ENCODE results near the gene IL21R.
"Not testable (repeated sequence)": the region's sequence is repeated elsewhere in the genome, so short reads cannot be mapped to it uniquely, and the experiment has no call there.

IL21R gene

DNA sequence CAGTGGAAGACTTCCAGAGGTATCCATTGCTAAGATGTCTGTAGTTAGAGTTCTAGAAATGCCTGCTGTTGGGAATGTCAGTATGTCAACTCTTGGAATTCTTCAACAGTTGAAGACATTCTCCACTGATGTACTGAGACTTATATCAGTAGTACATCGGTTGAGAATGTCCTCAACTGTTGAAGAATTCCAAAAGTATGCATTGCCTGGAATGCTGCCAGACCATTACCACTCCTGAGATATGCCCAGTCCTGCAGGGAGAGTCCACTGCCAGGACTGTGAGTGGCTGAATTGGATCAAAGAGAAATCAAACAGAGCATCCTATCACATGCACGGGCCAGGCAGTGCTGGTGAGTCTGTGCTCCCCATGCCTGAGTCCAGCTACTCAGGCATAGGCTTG, 42.0 kb downstream of the IL21R start:
- Mint-ChIP-seq H3K27me3 (no peaks in the 10 kb centered on the region), H3K36me3 (peaks cover 89 to 90% of the 10 kb centered on the region in 2 donors), H3K27ac (peak overlapping the region; percentile 82), H3K9me3 (peaks cover 0 to 3% of the 10 kb centered on the region in 2 donors), H3K4me1 (peaks cover 56 to 91% of the 10 kb centered on the region in 2 donors), H3K4me3 (peak overlapping the region in 1 of 2 donors; percentile 13)
- no peak for DNase-seq
- ATAC-seq (replicated peaks): no peak

- Mint-ChIP-seq H3K4me1 (peaks cover 56 to 91% of the 10 kb centered on the region in 2 donors), H3K36me3 (peaks cover 88 to 90% of the 10 kb centered on the region in 2 donors), H3K4me3 (no peak overlapping the region), H3K27ac (peak overlapping the region; percentile 82), H3K9me3 (peaks cover 0 to under 1% of the 10 kb centered on the region in 2 donors), H3K27me3 (no peaks in the 10 kb centered on the region)
- DNase-seq: no peak
- no peak for ATAC-seq (replicated peaks)
These were observed 42.5 kb downstream of the IL21R start for GRCh38 chr16:27444470-27444869.

GRCh38 chr16:27445502-27446175, 43.7 kb downstream of the IL21R start:
- Mint-ChIP-seq H3K36me3 (peaks cover 89 to 93% of the 10 kb centered on the region in 2 donors), H3K27me3 (no peaks in the 10 kb centered on the region), H3K27ac (peak overlapping the region; percentile 87), H3K9me3 (peaks cover under 1% of the 10 kb centered on the region in 2 donors), H3K4me3 (peak overlapping the region in 1 of 2 donors; percentile 11), H3K4me1 (peaks cover 63 to 93% of the 10 kb centered on the region in 2 donors)
- no peak for DNase-seq
- ATAC-seq (replicated peaks): no peak

- Mint-ChIP-seq H3K27me3 (no peaks in the 10 kb centered on the region), H3K4me3 (peak overlapping the region; percentile 25 to 56), H3K36me3 (peaks cover 90 to 93% of the 10 kb centered on the region in 2 donors), H3K4me1 (peaks cover 70 to 97% of the 10 kb centered on the region in 2 donors), H3K27ac (peak overlapping the region; percentile 93), H3K9me3 (peaks cover 4 to 8% of the 10 kb centered on the region in 2 donors)
- DNase-seq (no peak), ATAC-seq (replicated peaks) (peak; percentile 36 to 40)
These were observed 44.7 kb downstream of the IL21R start for GRCh38 chr16:27446721-27447120.

DNA sequence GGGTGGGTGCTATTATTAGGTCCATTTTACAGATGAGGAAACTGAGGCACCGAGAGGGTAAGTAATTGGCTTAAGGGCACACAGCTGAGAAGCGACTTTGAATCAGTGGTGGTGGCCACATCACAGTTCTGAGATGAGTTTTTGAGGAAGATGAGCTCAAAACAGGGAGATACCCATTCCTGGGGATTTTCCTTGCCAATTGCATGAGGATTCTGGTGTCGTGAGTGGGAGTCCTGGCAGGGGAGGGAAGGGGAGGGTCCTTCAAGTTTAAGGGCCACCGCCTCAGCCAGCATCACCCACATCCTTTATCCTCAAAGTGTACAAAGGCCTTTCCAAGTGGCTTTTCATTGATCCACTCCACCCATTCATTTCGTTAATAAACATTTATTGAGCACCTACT, 45.3 kb downstream of the IL21R start:
- peaks cover 73 to 98% of the 10 kb centered on the region in 2 donors for H3K4me1 Mint-ChIP-seq
- peaks cover 92 to 94% of the 10 kb centered on the region in 2 donors for H3K36me3 Mint-ChIP-seq
- H3K27ac Mint-ChIP-seq: peak overlapping the region; percentile 93
- no peak for DNase-seq
- peak overlapping the region in 1 of 2 donors; percentile 56 for H3K4me3 Mint-ChIP-seq
- no peaks in the 10 kb centered on the region for H3K27me3 Mint-ChIP-seq
- no peak for ATAC-seq (replicated peaks)
- H3K9me3 Mint-ChIP-seq: peaks cover 5 to 13% of the 10 kb centered on the region in 2 donors

- peak in 1 of 2 donors; percentile 0 for ATAC-seq (replicated peaks)
- DNase-seq: no peak
- peak overlapping the region; percentile 95 for H3K27ac Mint-ChIP-seq
- no peaks in the 10 kb centered on the region for H3K27me3 Mint-ChIP-seq
- H3K4me1 Mint-ChIP-seq: peaks cover 75 to 97% of the 10 kb centered on the region in 2 donors
- H3K36me3 Mint-ChIP-seq: peaks cover 86 to 92% of the 10 kb centered on the region in 2 donors
- H3K4me3 Mint-ChIP-seq: peak overlapping the region; percentile 36 to 74
- peaks cover 9 to 18% of the 10 kb centered on the region in 2 donors for H3K9me3 Mint-ChIP-seq
These were observed 46.8 kb downstream of the IL21R start for GRCh38 chr16:27448532-27449433.

- DNase-seq: peak; percentile 92
- ATAC-seq (replicated peaks): peak; percentile 74 to 81
- Mint-ChIP-seq H3K27ac (peak overlapping the region; percentile 95), H3K4me1 (peaks cover 78 to 98% of the 10 kb centered on the region in 2 donors), H3K9me3 (peaks cover 11 to 18% of the 10 kb centered on the region in 2 donors), H3K36me3 (peaks cover 78 to 88% of the 10 kb centered on the region in 2 donors), H3K27me3 (no peaks in the 10 kb centered on the region), H3K4me3 (peak overlapping the region; percentile 74 to 80)
These were observed 47.6 kb downstream of the IL21R start for GRCh38 chr16:27449434-27450195.

DNA sequence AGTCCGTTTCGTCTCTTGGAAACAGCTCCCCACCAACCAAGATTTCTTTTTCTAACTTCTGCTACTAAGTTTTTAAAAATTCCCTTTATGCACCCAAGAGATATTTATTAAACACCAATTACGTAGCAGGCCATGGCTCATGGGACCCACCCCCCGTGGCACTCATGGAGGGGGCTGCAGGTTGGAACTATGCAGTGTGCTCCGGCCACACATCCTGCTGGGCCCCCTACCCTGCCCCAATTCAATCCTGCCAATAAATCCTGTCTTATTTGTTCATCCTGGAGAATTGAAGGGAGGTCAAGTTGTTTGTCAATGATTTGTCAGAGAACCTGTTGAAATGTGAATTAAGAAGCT, 48.2 kb downstream of the IL21R start:
- ATAC-seq (replicated peaks) (peak in 1 of 2 donors; percentile 33), DNase-seq (no peak)
- Mint-ChIP-seq H3K9me3 (peaks cover 11 to 18% of the 10 kb centered on the region in 2 donors), H3K4me1 (peaks cover 78 to 98% of the 10 kb centered on the region in 2 donors), H3K4me3 (peak overlapping the region; percentile 74 to 80), H3K27ac (peak overlapping the region; percentile 95), H3K27me3 (no peaks in the 10 kb centered on the region), H3K36me3 (peaks cover 72 to 82% of the 10 kb centered on the region in 2 donors)

GRCh38 chr16:27452569-27453493, 50.9 kb downstream of the IL21R start:
- H3K36me3 Mint-ChIP-seq: peaks cover 49 to 62% of the 10 kb centered on the region in 2 donors
- peak; percentile 2 to 4 for ATAC-seq (replicated peaks)
- H3K4me1 Mint-ChIP-seq: peaks cover 79 to 96% of the 10 kb centered on the region in 2 donors

GRCh38 chr16:27453494-27453825, 51.5 kb downstream of the IL21R start:
- peaks cover 74 to 95% of the 10 kb centered on the region in 2 donors for H3K4me1 Mint-ChIP-seq
- ATAC-seq (replicated peaks) (no peak), DNase-seq (no peak)
- H3K36me3 Mint-ChIP-seq: peaks cover 43 to 55% of the 10 kb centered on the region in 2 donors
- H3K9me3 Mint-ChIP-seq: peaks cover 11 to 18% of the 10 kb centered on the region in 2 donors
- H3K4me3 Mint-ChIP-seq: peak overlapping the region in 1 of 2 donors; percentile 60
- H3K27ac Mint-ChIP-seq: peak overlapping the region; percentile 95
- no peaks in the 10 kb centered on the region for H3K27me3 Mint-ChIP-seq

More at GRCh38 chr16:27452569-27453493, 50.9 kb downstream of the IL21R start:
- peaks cover 11 to 18% of the 10 kb centered on the region in 2 donors for H3K9me3 Mint-ChIP-seq
- H3K27ac Mint-ChIP-seq: peak overlapping the region; percentile 95
- no peaks in the 10 kb centered on the region for H3K27me3 Mint-ChIP-seq
- H3K4me3 Mint-ChIP-seq: peak overlapping the region in 1 of 2 donors; percentile 60
- no peak for DNase-seq

DNA sequence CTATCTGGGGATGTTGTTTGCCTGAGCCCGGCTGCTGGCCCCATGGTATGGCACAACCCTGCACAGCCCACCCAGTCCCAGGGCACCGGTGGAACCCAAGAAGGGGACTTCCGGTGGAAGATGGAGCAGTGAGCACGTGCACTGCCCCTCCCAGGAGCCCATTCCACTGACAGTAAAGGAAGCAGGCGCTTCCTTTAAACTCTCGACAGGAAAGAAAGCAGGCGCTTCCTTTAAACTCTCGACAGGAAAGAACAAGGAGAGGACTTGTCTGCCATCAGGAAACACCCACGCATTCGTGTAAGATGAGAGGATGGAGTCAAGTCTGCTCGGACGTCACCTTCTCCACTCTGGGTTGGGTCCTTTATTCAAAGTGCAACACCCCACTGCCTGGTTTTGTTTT, 53.7 kb downstream of the IL21R start:
- Mint-ChIP-seq H3K27ac (peak overlapping the region; percentile 95), H3K36me3 (peaks cover 34 to 45% of the 10 kb centered on the region in 2 donors), H3K4me1 (peaks cover 54 to 73% of the 10 kb centered on the region in 2 donors), H3K27me3 (no peaks in the 10 kb centered on the region), H3K9me3 (peaks cover 11 to 17% of the 10 kb centered on the region in 2 donors), H3K4me3 (peak overlapping the region; percentile 26 to 53)
- no peak for ATAC-seq (replicated peaks)
- DNase-seq: no peak

GRCh38 chr16:27457605-27457900, 55.6 kb downstream of the IL21R start:
- H3K4me1 Mint-ChIP-seq: peaks cover 37 to 54% of the 10 kb centered on the region in 2 donors

GRCh38 chr16:27458258-27458657, 56.3 kb downstream of the IL21R start:
- H3K4me1 Mint-ChIP-seq: peaks cover 30 to 47% of the 10 kb centered on the region in 2 donors
- H3K36me3 Mint-ChIP-seq: peaks cover 19 to 27% of the 10 kb centered on the region in 2 donors
- peaks cover under 1 to 4% of the 10 kb centered on the region in 2 donors for H3K9me3 Mint-ChIP-seq
- H3K27ac Mint-ChIP-seq: no peak overlapping the region
- H3K27me3 Mint-ChIP-seq: no peaks in the 10 kb centered on the region
- ATAC-seq (replicated peaks) (no peak), DNase-seq (no peak)
- H3K4me3 Mint-ChIP-seq: no peak overlapping the region

More at GRCh38 chr16:27457605-27457900, 55.6 kb downstream of the IL21R start:
- H3K27me3 Mint-ChIP-seq; H3K27ac Mint-ChIP-seq; H3K9me3 Mint-ChIP-seq; ATAC-seq (replicated peaks); DNase-seq; H3K4me3 Mint-ChIP-seq: not testable (repeated sequence)
- H3K36me3 Mint-ChIP-seq: peaks cover 24 to 31% of the 10 kb centered on the region in 2 donors

Data from stimulated activated naive B cell treated with anti-CD40 and anti-IgM and Interleukin-4, amounts not matched to agents 10 μg/mL and 1 μg/mL and 100 μg/mL, for 72 hours (primary cell).